Naive thymus-derived CD8-positive, alpha-beta T cell (primary cell): ENCODE data around the gene RFXANK. TPM values are rescaled to one million over a fixed set of nuclear protein-coding genes. Genes with fewer than 3 reads are reported as not detected.
A peak's percentile ranks its signal among the peaks of the same experiment; 100 is the strongest.
"Not testable (repeated sequence)": the region's sequence is repeated elsewhere in the genome, so short reads cannot be mapped to it uniquely, and the experiment has no call there.

ENCODE experiments used
- ATAC-seq, 2 donors: fragments of 150-1000 bp; cut with Tn5 transposase in 1 of 2; sonication (Bioruptor Pico), chemical (Tn5 transposase) in 1 of 2; 1 replicate in 1 of 2; 2 replicates in 1 of 2; pipeline ENCODE4 v1.10.0; 2021; ENCODE audit warnings: mild to moderate bottlenecking in 2 of 2, moderate library complexity in 2 of 2
- POLR2A ChIA-PET: fragments of 350-600 bp; sonication (Branson Sonifier 250); formaldehyde crosslinking; loops from one replicate; lab custom pipeline; 2021; ENCODE audit warnings: antibody characterized with exemption; lab: Charles Lee
- DNase-seq, 10 donors: peaks; one replicate each; pipeline versions ENCODE4 v3.0.0 to v3.0.0-alpha.2; 2020 to 2022
- H3K27ac Mint-ChIP-seq, 10 donors: one replicate each; pipeline ENCODE4 v1.8.0; 2020 to 2022; ENCODE audit warnings: mild to moderate bottlenecking in 10 of 10, mixed read lengths in 10 of 10, moderate library complexity in 4 of 10, inconsistent platforms in 1 of 10
- H3K27me3 Mint-ChIP-seq, 5 donors: one replicate each; pipeline ENCODE4 v1.8.0; 2021 to 2022; ENCODE audit warnings: mixed read lengths in 5 of 5
- H3K36me3 Mint-ChIP-seq, 3 donors: one replicate each; pipeline ENCODE4 v1.8.0; 2020 to 2022; ENCODE audit warnings: mixed read lengths in 3 of 3, mild to moderate bottlenecking in 2 of 3, inconsistent platforms in 1 of 3
- H3K4me1 Mint-ChIP-seq, 4 donors: one replicate each; pipeline ENCODE4 v1.8.0; 2021 to 2022; ENCODE audit warnings: mixed read lengths in 4 of 4
- H3K4me3 Mint-ChIP-seq, 10 donors: one replicate each; pipeline ENCODE4 v1.8.0; 2020 to 2022; ENCODE audit warnings: mild to moderate bottlenecking in 10 of 10, mixed read lengths in 10 of 10, moderate library complexity in 6 of 10, inconsistent platforms in 1 of 10
- H3K9me3 Mint-ChIP-seq, 9 donors: one replicate each; pipeline ENCODE4 v1.8.0; 2020 to 2022; ENCODE audit warnings: mixed read lengths in 9 of 9, mild to moderate bottlenecking in 3 of 9, inconsistent platforms in 1 of 9, moderate library complexity in 1 of 9
- polyA plus RNA-seq, 3 donors: library from polyadenylated mRNA; unstranded; fragments of 300-500 nt; fragmentation: Illumina TruSeq; gene quantifications; one replicate each; pipeline ENCODE4 v1.2.3, GENCODE V29; 2021
- total RNA-seq, 8 experiments: library from RNA in 2 of 8; stranded (reverse) in 2 of 8; gene quantifications; one replicate each; pipeline ENCODE4 v1.2.3 and lab custom pipeline; 2021 to 2026

RFXANK gene
- 10 to 100 TPM; 72.9 to 81.5 TPM for total RNA-seq
- polyA plus RNA-seq: 100 to 1,000 TPM in 1 of 3 donors, 10 to 100 TPM in 2; 79.3 to 101 (median 86.9) TPM
- 22.6 to 42.7 (median 39.2) reads per million in 6 experiments for total RNA-seq (lab: John Stamatoyannopoulos, UW)

- Mint-ChIP-seq H3K36me3 (peaks cover 0 to 19% (median 0%) of the 10 kb centered on the region in 3 donors), H3K27ac (peak within 1 kb of the TSS; percentile 98 to 100 (median 99)), H3K9me3 (no peaks in the 10 kb centered on the region), H3K27me3 (no peaks in the 10 kb centered on the region), H3K4me3 (peak within 1 kb of the TSS; percentile 95 to 99 (median 98)), H3K4me1 (peaks cover 11 to 62% (median 57%) of the 10 kb centered on the region in 4 donors)
- POLR2A ChIA-PET: interaction anchor here (0.6 to 3.8 kb wide), 19 partner anchors 11 to 1719 kb away, joined by 3 to 52 read pairs (median 3); partner anchors contain the start of genes GATAD2A, NR2C2AP, SLC25A42 and TMEM161A
- peak; percentile 92 to 99 (median 98) for DNase-seq
- peak; percentile 91 for ATAC-seq
These were observed at the start of gene RFXANK, which contains the start of gene BORCS8 for GRCh38 chr19:19192078-19192882. TSS of gene RFXANK (plus strand) at chr19:19192258. CDS start at chr19:19193947, 1,689 bp downstream. TSS of gene BORCS8 (minus strand) at chr19:19192152. CDS start at chr19:19192117, 35 bp downstream.

- H3K9me3 Mint-ChIP-seq: no peaks in the 10 kb centered on the region
- POLR2A ChIA-PET: no interaction called here
- H3K36me3 Mint-ChIP-seq: peaks cover 0 to under 1% (median 0%) of the 10 kb centered on the region in 3 donors
- peaks cover 11 to 24% (median 22%) of the 10 kb centered on the region in 4 donors for H3K4me1 Mint-ChIP-seq
- H3K27me3 Mint-ChIP-seq: no peaks in the 10 kb centered on the region
- DNase-seq (peak in 1 of 10 donors; percentile 36), ATAC-seq (no peak)
- no peak overlapping the region for H3K4me3 Mint-ChIP-seq
- H3K27ac Mint-ChIP-seq: no peak overlapping the region
These were observed 49.7 kb upstream of the RFXANK start for GRCh38 chr19:19142347-19142746.

DNA sequence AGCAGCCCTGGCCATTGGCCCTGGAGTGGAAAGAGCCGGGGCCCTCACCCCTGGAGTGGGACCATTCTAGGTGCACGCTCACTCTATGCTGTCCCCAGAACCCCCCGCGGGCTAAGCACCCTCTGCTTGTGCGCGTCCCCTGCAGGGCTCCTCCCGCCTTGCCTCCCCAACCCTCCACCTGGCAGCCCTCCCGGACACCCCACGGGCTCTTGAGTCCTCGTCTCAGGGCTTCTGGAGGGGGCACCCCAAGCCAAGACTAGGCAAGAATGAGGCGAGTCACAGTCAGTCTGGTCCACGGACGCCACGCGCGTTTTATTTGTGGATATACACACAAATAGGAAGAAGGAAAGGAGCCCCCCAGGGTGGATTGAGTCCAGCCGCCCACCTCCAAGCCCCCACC lies 46.8 kb upstream of the RFXANK start:
- ATAC-seq (no peak), DNase-seq (peak in 1 of 10 donors; percentile 59)
- Mint-ChIP-seq H3K27me3 (no peaks in the 10 kb centered on the region), H3K4me1 (peaks cover 0 to 5% (median 3%) of the 10 kb centered on the region in 4 donors), H3K9me3 (no peaks in the 10 kb centered on the region), H3K27ac (no peak overlapping the region), H3K36me3 (peaks cover 0 to 10% (median 8%) of the 10 kb centered on the region in 3 donors), H3K4me3 (no peak overlapping the region)
- POLR2A ChIA-PET: interaction anchor here (0.6 to 1.5 kb wide), 2 partner anchors 82 to 359 kb away, joined by 4 read pairs; partner anchors contain the start of gene SLC25A42

GRCh38 chr19:19145684-19146608 lies 46.1 kb upstream of the RFXANK start:
- Mint-ChIP-seq H3K36me3 (peaks cover 0 to 10% (median 8%) of the 10 kb centered on the region in 3 donors), H3K9me3 (no peaks in the 10 kb centered on the region), H3K27me3 (no peaks in the 10 kb centered on the region), H3K27ac (peak overlapping the region in 1 of 10 donors; percentile 70), H3K4me1 (peaks cover 0 to 5% (median 3%) of the 10 kb centered on the region in 4 donors), H3K4me3 (no peak overlapping the region)
- DNase-seq: peak; percentile 66 to 89 (median 82)
- POLR2A ChIA-PET: interaction anchor here (0.6 to 1.5 kb wide), 2 partner anchors 82 to 359 kb away, joined by 4 read pairs; partner anchors contain the start of gene SLC25A42
- ATAC-seq: peak; percentile 90 to 96

GRCh38 chr19:19146865-19147264 lies 45.2 kb upstream of the RFXANK start:
- H3K27me3 Mint-ChIP-seq: no peaks in the 10 kb centered on the region
- POLR2A ChIA-PET: no interaction called here
- H3K27ac Mint-ChIP-seq: no peak overlapping the region
- no peak overlapping the region for H3K4me3 Mint-ChIP-seq
- no peaks in the 10 kb centered on the region for H3K9me3 Mint-ChIP-seq
- no peak for ATAC-seq
- DNase-seq: peak in 1 of 10 donors; percentile 26
- peaks cover 0 to 10% (median 8%) of the 10 kb centered on the region in 3 donors for H3K36me3 Mint-ChIP-seq
- peaks cover 0 to 5% (median 3%) of the 10 kb centered on the region in 4 donors for H3K4me1 Mint-ChIP-seq

- Mint-ChIP-seq H3K36me3 (peaks cover 0 to 10% (median 8%) of the 10 kb centered on the region in 3 donors), H3K4me1 (peaks cover 0 to 5% (median 3%) of the 10 kb centered on the region in 4 donors), H3K4me3 (no peak overlapping the region), H3K9me3 (no peaks in the 10 kb centered on the region), H3K27ac (peak overlapping the region in 1 of 10 donors; percentile 40), H3K27me3 (no peaks in the 10 kb centered on the region)
- POLR2A ChIA-PET: interaction anchor here (0.6 kb wide), 1 partner anchor 83 kb away, joined by 5 read pairs; no protein-coding TSS in a partner anchor
- DNase-seq (no peak), ATAC-seq (no peak)
These were observed 44.7 kb upstream of the RFXANK start for GRCh38 chr19:19147344-19147743.

- H3K36me3 Mint-ChIP-seq, H3K4me1 Mint-ChIP-seq, POLR2A ChIA-PET, H3K4me3 Mint-ChIP-seq, DNase-seq, H3K9me3 Mint-ChIP-seq, ATAC-seq, H3K27ac Mint-ChIP-seq, H3K27me3 Mint-ChIP-seq: not testable (repeated sequence)
These were observed 43.6 kb upstream of the RFXANK start for GRCh38 chr19:19148504-19148903.

- ATAC-seq (no peak), DNase-seq (no peak)
- POLR2A ChIA-PET: no interaction called here
- no peak overlapping the region for H3K4me3 Mint-ChIP-seq
- H3K27ac Mint-ChIP-seq: peak overlapping the region in 1 of 10 donors; percentile 15
- H3K4me1 Mint-ChIP-seq: peaks cover 0 to 5% (median 3%) of the 10 kb centered on the region in 4 donors
- H3K27me3 Mint-ChIP-seq: no peaks in the 10 kb centered on the region
- peaks cover 0 to 11% (median 9%) of the 10 kb centered on the region in 3 donors for H3K36me3 Mint-ChIP-seq
- no peaks in the 10 kb centered on the region for H3K9me3 Mint-ChIP-seq
These were observed 42.6 kb upstream of the RFXANK start for GRCh38 chr19:19149435-19149834.

DNA sequence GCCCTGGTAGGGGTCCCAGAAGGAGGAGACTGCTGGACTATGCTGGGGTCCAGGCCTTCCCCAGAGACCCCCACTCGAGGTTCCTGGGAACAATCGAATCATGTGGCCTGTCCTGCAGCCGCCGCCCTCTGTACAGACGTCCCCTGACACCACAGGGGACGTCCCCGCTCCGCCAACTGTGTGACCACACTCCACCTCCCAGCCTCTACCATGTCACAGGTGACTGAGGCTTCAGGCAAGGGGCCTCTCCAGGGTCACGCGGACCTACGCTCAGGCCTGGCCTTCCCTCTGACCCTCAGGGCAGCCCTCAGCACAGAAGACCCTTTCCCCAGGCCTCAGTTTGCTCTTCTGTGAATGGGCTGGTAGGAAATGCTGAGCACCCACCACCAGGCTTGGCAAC lies 40.6 kb upstream of the RFXANK start:
- POLR2A ChIA-PET: no interaction called here
- H3K9me3 Mint-ChIP-seq: peaks cover 0 to 7% (median 0%) of the 10 kb centered on the region in 9 donors
- ATAC-seq (no peak), DNase-seq (no peak)
- no peaks in the 10 kb centered on the region for H3K27me3 Mint-ChIP-seq
- H3K36me3 Mint-ChIP-seq: peaks cover 0 to 21% (median 19%) of the 10 kb centered on the region in 3 donors
- no peak overlapping the region for H3K27ac Mint-ChIP-seq
- peaks cover 0 to 8% (median 1%) of the 10 kb centered on the region in 4 donors for H3K4me1 Mint-ChIP-seq
- H3K4me3 Mint-ChIP-seq: no peak overlapping the region

DNA sequence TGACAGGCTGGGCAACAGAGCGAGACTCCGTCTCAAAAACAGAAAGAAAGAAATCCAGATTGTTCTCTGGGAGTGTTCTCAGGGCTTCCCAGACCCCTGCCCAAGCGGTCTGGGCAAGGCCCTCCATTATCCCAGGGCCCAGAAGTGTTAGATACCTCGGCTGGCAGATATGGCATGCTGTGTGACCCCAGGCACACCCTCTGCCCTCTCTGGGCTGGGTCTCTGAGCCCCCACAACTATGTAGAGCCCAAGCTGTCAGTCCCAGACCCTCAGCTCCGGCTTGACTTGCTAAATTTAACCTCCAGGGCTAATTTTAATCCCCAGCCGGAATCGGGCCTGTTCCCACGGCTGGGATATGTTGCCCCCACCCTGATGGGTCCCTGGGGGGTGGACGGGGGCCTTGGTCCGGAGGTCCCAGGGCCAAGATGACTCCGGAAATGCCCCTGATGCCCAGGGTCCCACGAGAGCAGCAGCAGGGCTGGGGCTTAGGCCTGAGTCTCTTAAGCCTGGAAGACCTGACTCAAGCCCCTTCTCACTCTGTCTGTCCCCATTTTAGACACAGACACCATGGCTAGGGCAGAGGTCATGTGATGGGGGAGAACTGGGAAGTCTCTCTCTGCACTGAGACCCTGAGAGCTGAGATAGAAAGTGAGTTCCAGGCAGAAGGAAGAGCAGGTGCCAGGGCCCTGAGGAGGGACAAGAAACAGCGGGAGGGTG lies 39.2 kb upstream of the RFXANK start:
- Mint-ChIP-seq H3K4me1 (peaks cover 0 to 8% (median 1%) of the 10 kb centered on the region in 4 donors), H3K9me3 (peaks cover 0 to 7% (median 0%) of the 10 kb centered on the region in 9 donors), H3K36me3 (peaks cover 0 to 30% (median 22%) of the 10 kb centered on the region in 3 donors), H3K27me3 (no peaks in the 10 kb centered on the region), H3K27ac (peak overlapping the region in 1 of 10 donors; percentile 32), H3K4me3 (no peak overlapping the region)
- POLR2A ChIA-PET: no interaction called here
- ATAC-seq (no peak), DNase-seq (no peak)

DNA sequence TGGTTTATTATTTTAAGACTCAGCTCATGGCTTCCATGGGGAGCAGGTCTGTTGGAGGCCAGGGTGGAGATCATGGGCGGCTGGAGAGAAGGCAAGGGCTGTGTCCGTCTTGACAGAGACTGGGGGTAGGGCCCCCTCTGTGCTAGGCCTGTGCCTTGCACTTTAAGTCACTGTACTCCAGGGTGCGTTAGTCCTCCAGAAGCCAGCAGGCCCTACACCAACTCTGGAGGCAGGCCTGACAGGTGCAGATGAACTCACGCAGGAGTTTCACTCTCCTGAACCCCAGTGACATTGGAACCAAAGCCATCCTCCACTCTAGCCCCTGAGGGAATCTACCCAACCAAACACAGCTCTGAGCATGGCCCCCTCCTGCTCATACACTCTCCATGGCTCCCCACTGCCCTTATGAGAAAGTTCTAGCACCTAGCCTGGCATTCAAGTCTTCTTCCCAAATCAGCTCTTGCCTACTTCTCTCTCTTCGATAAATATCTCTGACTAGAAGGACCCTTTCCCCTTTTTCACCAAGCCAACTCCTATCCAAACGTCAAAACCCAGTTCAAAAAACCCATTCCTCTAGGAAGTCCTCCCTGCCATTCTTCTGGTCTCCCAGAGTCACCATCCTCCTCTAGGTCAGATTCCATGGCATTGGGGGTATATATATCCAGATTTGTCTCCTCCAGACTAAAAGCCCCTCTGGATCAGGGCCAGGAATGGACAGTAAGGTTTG lies 37.1 kb upstream of the RFXANK start:
- POLR2A ChIA-PET: no interaction called here
- H3K36me3 Mint-ChIP-seq: peaks cover 0 to 22% (median 17%) of the 10 kb centered on the region in 3 donors
- H3K27ac Mint-ChIP-seq: peak overlapping the region in 1 of 10 donors; percentile 71
- H3K9me3 Mint-ChIP-seq: peaks cover 0 to 7% (median 0%) of the 10 kb centered on the region in 9 donors
- ATAC-seq (no peak), DNase-seq (no peak)
- H3K4me1 Mint-ChIP-seq: peaks cover 0 to 15% (median 1%) of the 10 kb centered on the region in 4 donors
- no peak overlapping the region for H3K4me3 Mint-ChIP-seq
- H3K27me3 Mint-ChIP-seq: no peaks in the 10 kb centered on the region
